H9 (cell line): ENCODE data around the gene GALNT17. TPM values are rescaled to one million over a fixed set of nuclear protein-coding genes. Genes with fewer than 3 reads are reported as not detected.
A peak's percentile ranks its signal among the peaks of the same experiment; 100 is the strongest.

ENCODE experiments used
- DNase-seq: peaks from one replicate; pipeline ENCODE4 v3.0.0-alpha.2; 2017
- H2AFZ ChIP-seq: one replicate; pipeline ENCODE4 v1.6.1; 2013; ENCODE audit warnings: mild to moderate bottlenecking, low read length, control low read depth, moderate library complexity
- H2AK5ac ChIP-seq: 2 replicates; pipeline ENCODE4 v1.6.1; 2013; ENCODE audit warnings: low read length, control low read depth, mixed read lengths; ENCODE audit not compliant: insufficient read length
- H2BK120ac ChIP-seq: one replicate; pipeline ENCODE4 v1.6.1; 2013; ENCODE audit warnings: low read depth, mild to moderate bottlenecking, low read length, control low read depth, inconsistent platforms; ENCODE audit not compliant: poor library complexity, severe bottlenecking
- H2BK12ac ChIP-seq: 2 replicates; pipeline ENCODE4 v1.6.1; 2013; ENCODE audit warnings: low read length, control low read depth, mixed read lengths, low read depth; ENCODE audit not compliant: insufficient read length
- H2BK15ac ChIP-seq: 2 replicates; pipeline ENCODE4 v1.6.1; 2013; ENCODE audit warnings: low read depth, low read length, control low read depth
- H2BK20ac ChIP-seq: one replicate; pipeline ENCODE4 v1.6.1; 2013; ENCODE audit warnings: low read depth, mild to moderate bottlenecking, low read length, control low read depth, inconsistent platforms; ENCODE audit not compliant: poor library complexity, severe bottlenecking
- H2BK5ac ChIP-seq: 2 replicates; pipeline ENCODE4 v1.6.1; 2013; ENCODE audit warnings: low read length, control low read depth, mixed read lengths; ENCODE audit not compliant: insufficient read length
- H3K14ac ChIP-seq: 2 replicates; pipeline ENCODE4 v1.6.1; 2013; ENCODE audit warnings: low read length, control low read depth; ENCODE audit not compliant: insufficient read depth
- H3K18ac ChIP-seq: 2 replicates; pipeline ENCODE4 v1.6.1; 2013; ENCODE audit warnings: low read depth, mild to moderate bottlenecking, mixed read lengths, low read length, control low read depth; ENCODE audit not compliant: insufficient read length
- H3K23ac ChIP-seq: 2 replicates; pipeline ENCODE4 v1.6.1; 2013; ENCODE audit warnings: low read length, control low read depth, mixed read lengths, low read depth; ENCODE audit not compliant: insufficient read length
- H3K23me2 ChIP-seq: 2 replicates; pipeline ENCODE4 v1.6.1; 2013; ENCODE audit warnings: low read depth, mild to moderate bottlenecking, mixed read lengths, low read length, control low read depth; ENCODE audit not compliant: insufficient read length, poor library complexity, severe bottlenecking
- H3K27ac ChIP-seq: 2 replicates; pipeline ENCODE4 v1.5.1; 2013; ENCODE audit warnings: low read length, control low read depth, mixed read lengths, low read depth; ENCODE audit not compliant: insufficient read length
- H3K27me3 ChIP-seq: 2 replicates; pipeline ENCODE4 v1.6.1; 2013; ENCODE audit warnings: low read length, control low read depth, inconsistent platforms; ENCODE audit not compliant: insufficient read depth
- H3K4ac ChIP-seq: 2 replicates; pipeline ENCODE4 v1.6.1; 2013; ENCODE audit warnings: low read depth, mild to moderate bottlenecking, control low read depth, inconsistent platforms, low read length, moderate library complexity
- H3K4me1 ChIP-seq: 2 replicates; pipeline ENCODE4 v1.6.1; 2013; ENCODE audit warnings: low read length, control low read depth, inconsistent platforms; ENCODE audit not compliant: insufficient read depth
- H3K4me2 ChIP-seq: 2 replicates; pipeline ENCODE4 v1.6.1; 2013; ENCODE audit warnings: low read length, control low read depth, mixed read lengths; ENCODE audit not compliant: insufficient read length, insufficient read depth
- H3K56ac ChIP-seq: 2 replicates; pipeline ENCODE4 v1.6.1; 2013; ENCODE audit warnings: low read depth, mild to moderate bottlenecking, mixed read lengths, low read length, control low read depth; ENCODE audit not compliant: insufficient read length
- H3K79me1 ChIP-seq: 2 replicates; pipeline ENCODE4 v1.6.1; 2013; ENCODE audit warnings: low read depth, mild to moderate bottlenecking, moderate library complexity, low read length, control low read depth, inconsistent platforms; ENCODE audit not compliant: insufficient read depth, poor library complexity, severe bottlenecking
- H3K79me2 ChIP-seq: 2 replicates; pipeline ENCODE4 v1.6.1; 2013; ENCODE audit warnings: low read length, control low read depth, inconsistent platforms; ENCODE audit not compliant: insufficient read depth
- H3K9ac ChIP-seq: 2 replicates; pipeline ENCODE4 v1.6.1; 2013; ENCODE audit warnings: low read length, control low read depth, mixed read lengths; ENCODE audit not compliant: insufficient read length; ENCODE audit errors: extremely low read depth
- H3K9me3 ChIP-seq: one replicate; pipeline ENCODE4 v1.6.1; 2013; ENCODE audit warnings: low read depth, low read length, inconsistent platforms; ENCODE audit not compliant: control insufficient read depth
- H3T11ph ChIP-seq: one replicate; pipeline ENCODE4 v1.6.1; 2013; ENCODE audit warnings: mild to moderate bottlenecking, low read length, control low read depth, inconsistent platforms
- H4K20me1 ChIP-seq: one replicate; pipeline ENCODE4 v1.6.1; 2013; ENCODE audit not compliant: control insufficient read depth, insufficient read length, insufficient read depth
- H4K5ac ChIP-seq: 2 replicates; pipeline ENCODE4 v1.6.1; 2013; ENCODE audit warnings: low read depth, mild to moderate bottlenecking, mixed read lengths, low read length, control low read depth; ENCODE audit not compliant: insufficient read length
- H4K8ac ChIP-seq: replicated peaks from 2 replicates; pipeline ENCODE4 v1.6.1; 2013; ENCODE audit warnings: low read length, control low read depth, mixed read lengths, low read depth; ENCODE audit not compliant: insufficient read length
- H4K91ac ChIP-seq: 2 replicates; pipeline ENCODE4 v1.6.1; 2013; ENCODE audit warnings: low read depth, mild to moderate bottlenecking, moderate library complexity, mixed read lengths, low read length, control low read depth; ENCODE audit not compliant: insufficient read length
- H3K27ac Mint-ChIP-seq, 3 experiments: 2 replicates in 2 of 3; 3 replicates in 1 of 3; pipeline ENCODE4 v1.8.0; 2020 to 2021; ENCODE audit warnings: mixed read lengths in 3 of 3, mild to moderate bottlenecking in 1 of 3, moderate library complexity in 1 of 3
- H3K27me3 Mint-ChIP-seq: 2 replicates; pipeline ENCODE4 v1.8.0; 2021; ENCODE audit warnings: low read depth, mild to moderate bottlenecking, moderate library complexity, mixed read lengths
- H3K36me3 Mint-ChIP-seq, 3 experiments: 2 replicates in 2 of 3; 3 replicates in 1 of 3; pipeline ENCODE4 v1.8.0; 2020 to 2021; ENCODE audit warnings: low read depth in 3 of 3, mixed read lengths in 3 of 3; ENCODE audit not compliant: insufficient read depth in 1 of 3
- H3K4me1 Mint-ChIP-seq, 2 experiments: 2 replicates each; pipeline ENCODE4 v1.8.0; 2020; ENCODE audit warnings: mixed read lengths in 2 of 2
- H3K4me3 Mint-ChIP-seq, 2 experiments: 2 replicates in 1 of 2; 3 replicates in 1 of 2; pipeline ENCODE4 v1.8.0; 2020 to 2021; ENCODE audit warnings: mild to moderate bottlenecking in 2 of 2, mixed read lengths in 2 of 2, moderate library complexity in 1 of 2
- H3K9me3 Mint-ChIP-seq, 2 experiments: 2 replicates in 1 of 2; 3 replicates in 1 of 2; pipeline ENCODE4 v1.8.0; 2020; ENCODE audit warnings: mild to moderate bottlenecking in 2 of 2, mixed read lengths in 2 of 2, moderate library complexity in 1 of 2
- WGBS: extraction: QIAGEN DNeasy Blood & Tissue Kit; methylation state at CpG from one replicate; pipeline ENCODE4 v1.1.7; 2013; ENCODE audit warnings: missing lambda C conversion rate, low lambda C conversion rate, mixed read lengths; ENCODE audit not compliant: insufficient read length; ENCODE audit errors: extremely low coverage; 5-methylcytosine and 5-hydroxymethylcytosine counted together
- total RNA-seq: library from RNA; stranded (reverse); gene quantifications from 2 replicates; pipeline ENCODE4 v1.2.1, GENCODE V29; 2021
- TF ChIP-seq, protein P1 (sequence below): fragments of 200-600 bp; sonication (generic); conservative IDR thresholded peaks from 3 replicates; pipeline ENCODE4 v1.8.0; 2021; ENCODE audit warnings: antibody characterized with exemption, mild to moderate bottlenecking

Gene GALNT17
- total RNA-seq, 1 experiment from 2014 or later = 43.2 TPM

GRCh38 chr7:71636329-71636728 is 504.4 kb downstream of the GALNT17 start:
- no peak overlapping the region for H2BK120ac ChIP-seq
- H2BK5ac ChIP-seq = no peak overlapping the region
- H4K91ac ChIP-seq = no peak overlapping the region
- H3K9ac ChIP-seq = no peak overlapping the region
- H3K23ac ChIP-seq = no peak overlapping the region
- H3K18ac ChIP-seq = no peak overlapping the region
- H3K4me1 Mint-ChIP-seq = peaks cover 52 to 62% of the 10 kb centered on the region in 2 experiments
- H3K27ac ChIP-seq = no peak overlapping the region
- H3K27me3 ChIP-seq = no peaks in the 10 kb centered on the region
- TF ChIP-seq, protein P1, sequence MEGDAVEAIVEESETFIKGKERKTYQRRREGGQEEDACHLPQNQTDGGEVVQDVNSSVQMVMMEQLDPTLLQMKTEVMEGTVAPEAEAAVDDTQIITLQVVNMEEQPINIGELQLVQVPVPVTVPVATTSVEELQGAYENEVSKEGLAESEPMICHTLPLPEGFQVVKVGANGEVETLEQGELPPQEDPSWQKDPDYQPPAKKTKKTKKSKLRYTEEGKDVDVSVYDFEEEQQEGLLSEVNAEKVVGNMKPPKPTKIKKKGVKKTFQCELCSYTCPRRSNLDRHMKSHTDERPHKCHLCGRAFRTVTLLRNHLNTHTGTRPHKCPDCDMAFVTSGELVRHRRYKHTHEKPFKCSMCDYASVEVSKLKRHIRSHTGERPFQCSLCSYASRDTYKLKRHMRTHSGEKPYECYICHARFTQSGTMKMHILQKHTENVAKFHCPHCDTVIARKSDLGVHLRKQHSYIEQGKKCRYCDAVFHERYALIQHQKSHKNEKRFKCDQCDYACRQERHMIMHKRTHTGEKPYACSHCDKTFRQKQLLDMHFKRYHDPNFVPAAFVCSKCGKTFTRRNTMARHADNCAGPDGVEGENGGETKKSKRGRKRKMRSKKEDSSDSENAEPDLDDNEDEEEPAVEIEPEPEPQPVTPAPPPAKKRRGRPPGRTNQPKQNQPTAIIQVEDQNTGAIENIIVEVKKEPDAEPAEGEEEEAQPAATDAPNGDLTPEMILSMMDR = no peak
- H3K14ac ChIP-seq = no peak overlapping the region
- no peak overlapping the region for H3T11ph ChIP-seq
- no peak overlapping the region for H4K8ac ChIP-seq
- DNase-seq = peak; percentile 78
- peaks cover 2 to 4% (median 4%) of the 10 kb centered on the region in 3 experiments; a peak in 3 of 7 replicates for H3K36me3 Mint-ChIP-seq
- no peaks in the 10 kb centered on the region for H3K79me2 ChIP-seq
- H3K23me2 ChIP-seq = no peaks in the 10 kb centered on the region
- H3K4me3 Mint-ChIP-seq = no peak overlapping the region; a peak in 1 of 5 replicates
- no peaks in the 10 kb centered on the region for H3K9me3 ChIP-seq
- no peak overlapping the region for H2AK5ac ChIP-seq
- no peak overlapping the region for H2AFZ ChIP-seq
- H4K20me1 ChIP-seq = no peaks in the 10 kb centered on the region
- H3K27me3 Mint-ChIP-seq = no peaks in the 10 kb centered on the region
- no peak overlapping the region for H3K56ac ChIP-seq
- H3K4ac ChIP-seq = no peak overlapping the region
- peak overlapping the region; percentile 27 to 45 (median 36); a peak in 5 of 7 replicates for H3K27ac Mint-ChIP-seq
- no peak overlapping the region for H4K5ac ChIP-seq
- WGBS = no CpG with 5 or more reads among the region's 4 CpGs
- no peaks in the 10 kb centered on the region for H3K79me1 ChIP-seq
- no peaks in the 10 kb centered on the region for H3K9me3 Mint-ChIP-seq
- no peak overlapping the region for H3K4me2 ChIP-seq
- H3K4me1 ChIP-seq = peaks cover 24% of the 10 kb centered on the region
- H2BK20ac ChIP-seq = no peak overlapping the region
- H2BK12ac ChIP-seq = no peak overlapping the region
- no peak overlapping the region for H2BK15ac ChIP-seq
